ENCODE results near the gene RUSF1.
"Not testable (repeated sequence)": the region's sequence is repeated elsewhere in the genome, so short reads cannot be mapped to it uniquely, and the experiment has no call there.

RUSF1 gene

DNA sequence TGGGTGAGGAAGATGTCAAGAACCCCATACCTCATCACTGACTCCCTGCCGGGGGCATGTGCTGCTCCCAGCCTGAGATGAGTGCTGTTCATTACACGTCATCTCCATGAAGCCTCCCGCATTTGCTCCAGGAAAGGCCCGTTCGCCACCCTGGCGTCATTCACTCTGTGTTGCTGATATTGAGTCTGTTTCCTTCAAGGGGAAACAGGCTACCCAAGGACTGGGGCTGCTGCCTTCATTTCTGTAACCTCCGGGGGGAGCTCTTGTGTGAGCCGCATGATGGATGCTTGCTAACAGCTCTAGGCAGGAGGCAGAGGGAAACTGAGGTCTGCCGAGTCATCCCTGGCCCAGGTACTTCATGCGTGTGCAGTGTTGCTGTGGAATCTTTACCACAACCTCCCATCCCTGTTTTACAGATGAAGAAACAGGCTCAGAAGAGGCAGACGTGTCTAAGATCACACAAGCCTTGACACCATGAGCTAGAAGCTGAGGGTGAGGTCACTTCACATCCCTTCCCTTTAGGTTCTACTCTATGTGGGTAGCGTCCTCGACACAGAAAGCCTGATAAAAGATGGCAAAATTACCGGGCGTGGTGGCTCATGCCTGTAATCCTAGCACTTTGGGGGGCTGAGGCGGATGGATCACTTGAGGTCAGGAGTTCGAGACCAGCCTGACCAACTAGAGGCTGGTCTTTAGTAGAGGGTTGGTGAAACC lies 52.4 kb downstream of the RUSF1 start:
- DNase-seq (ENCODE audit: low spot score) = no peak
- H3K27ac ChIP-seq = peak overlapping the region in 1 of 2 donors; percentile 2
- no peak overlapping the region for H3K4me3 ChIP-seq
- TF ChIP-seq, protein P1, sequence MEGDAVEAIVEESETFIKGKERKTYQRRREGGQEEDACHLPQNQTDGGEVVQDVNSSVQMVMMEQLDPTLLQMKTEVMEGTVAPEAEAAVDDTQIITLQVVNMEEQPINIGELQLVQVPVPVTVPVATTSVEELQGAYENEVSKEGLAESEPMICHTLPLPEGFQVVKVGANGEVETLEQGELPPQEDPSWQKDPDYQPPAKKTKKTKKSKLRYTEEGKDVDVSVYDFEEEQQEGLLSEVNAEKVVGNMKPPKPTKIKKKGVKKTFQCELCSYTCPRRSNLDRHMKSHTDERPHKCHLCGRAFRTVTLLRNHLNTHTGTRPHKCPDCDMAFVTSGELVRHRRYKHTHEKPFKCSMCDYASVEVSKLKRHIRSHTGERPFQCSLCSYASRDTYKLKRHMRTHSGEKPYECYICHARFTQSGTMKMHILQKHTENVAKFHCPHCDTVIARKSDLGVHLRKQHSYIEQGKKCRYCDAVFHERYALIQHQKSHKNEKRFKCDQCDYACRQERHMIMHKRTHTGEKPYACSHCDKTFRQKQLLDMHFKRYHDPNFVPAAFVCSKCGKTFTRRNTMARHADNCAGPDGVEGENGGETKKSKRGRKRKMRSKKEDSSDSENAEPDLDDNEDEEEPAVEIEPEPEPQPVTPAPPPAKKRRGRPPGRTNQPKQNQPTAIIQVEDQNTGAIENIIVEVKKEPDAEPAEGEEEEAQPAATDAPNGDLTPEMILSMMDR (IDR thresholded peaks at IDR 0.05) = no peak

DNA sequence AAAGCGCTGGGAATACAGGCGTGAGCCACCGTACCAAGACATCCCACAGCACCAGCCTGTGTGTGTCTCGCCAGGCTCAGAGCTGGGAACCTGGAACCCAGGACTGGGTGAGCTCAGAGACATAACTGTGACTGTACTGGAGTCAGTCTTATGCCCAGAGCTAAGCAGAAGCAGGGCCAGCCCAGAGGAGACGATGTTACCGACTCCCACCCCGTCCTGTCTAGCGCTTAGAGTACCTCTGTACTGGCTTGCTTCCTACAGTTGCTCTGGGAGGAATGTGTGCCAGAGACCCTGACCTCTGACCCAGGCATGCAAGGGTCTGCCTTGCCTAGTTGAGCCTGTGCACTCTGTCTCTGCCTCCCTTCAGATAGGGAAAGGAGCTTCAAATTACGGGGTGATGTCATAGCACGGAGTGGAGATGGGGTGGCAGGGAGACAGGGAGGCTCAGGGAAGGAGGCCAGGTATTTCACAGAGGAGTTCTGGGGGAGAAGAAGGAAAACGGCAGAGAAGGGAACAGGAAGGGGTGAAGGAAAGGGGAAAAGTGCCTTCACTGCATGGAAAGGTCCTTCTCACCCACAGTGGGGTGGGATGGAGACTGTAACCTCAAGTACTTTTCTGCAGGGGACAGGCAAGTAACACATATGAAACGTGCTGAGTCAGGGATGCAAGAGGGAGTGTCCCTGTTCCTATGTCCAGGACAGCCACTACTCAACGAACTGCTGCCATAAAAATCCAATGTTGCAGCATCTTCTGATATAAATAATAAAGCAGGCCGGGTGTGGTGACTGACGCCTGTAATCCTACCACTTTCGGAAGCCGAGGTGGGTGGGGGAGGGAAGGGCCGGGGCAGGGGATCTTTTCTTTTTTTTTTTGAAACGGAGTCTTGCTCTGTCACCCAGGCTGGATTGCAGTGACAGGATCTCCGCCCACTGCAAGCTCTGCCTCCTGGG lies 54.7 kb downstream of the RUSF1 start:
- TF ChIP-seq, protein P1 (IDR thresholded peaks at IDR 0.05) = no peak
- no peak for DNase-seq (ENCODE audit: low spot score)
- peak overlapping the region; percentile 81 to 89 for H3K27ac ChIP-seq
- peak overlapping the region; percentile 42 for H3K4me3 ChIP-seq

DNA sequence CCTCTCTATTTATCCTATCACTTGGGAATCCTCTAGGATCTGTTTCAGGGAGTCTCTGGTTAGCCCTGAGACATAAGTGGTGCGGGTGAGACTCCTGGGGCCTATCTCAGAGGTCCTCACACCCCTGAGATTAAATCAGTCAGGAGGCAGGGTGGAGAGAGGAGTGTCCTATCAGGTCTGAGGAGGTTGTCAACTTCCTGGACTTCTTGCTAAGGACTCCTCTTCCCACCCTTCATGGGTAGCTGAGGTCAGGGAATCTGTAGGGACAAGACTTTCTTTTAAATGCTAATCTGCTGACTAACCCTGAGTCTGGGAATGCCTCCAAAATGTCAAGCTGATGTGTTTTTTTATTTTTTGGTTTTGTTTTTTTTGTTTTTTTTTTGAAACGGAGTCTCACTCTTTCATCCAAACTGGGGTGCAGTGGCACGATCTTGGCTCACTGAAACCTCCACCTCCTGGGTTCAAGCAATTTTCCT lies 55.5 kb downstream of the RUSF1 start:
- TF ChIP-seq, protein P1 (IDR thresholded peaks at IDR 0.05) = no peak
- DNase-seq (ENCODE audit: low spot score) = no peak
- peak overlapping the region; percentile 81 to 89 for H3K27ac ChIP-seq
- peak overlapping the region; percentile 42 for H3K4me3 ChIP-seq

GRCh38 chr16:31451681-31452351 lies 56.4 kb downstream of the RUSF1 start:
- H3K4me3 ChIP-seq = no peak overlapping the region
- DNase-seq (ENCODE audit: low spot score) = no peak
- H3K27ac ChIP-seq = peak overlapping the region in 1 of 2 donors; percentile 81
- TF ChIP-seq, protein P1 (IDR thresholded peaks at IDR 0.05) = peak; percentile 24

- TF ChIP-seq, protein P1 (IDR thresholded peaks at IDR 0.05) = no peak
- DNase-seq (ENCODE audit: low spot score) = no peak
- Histone ChIP-seq H3K27ac (no peak overlapping the region), H3K4me3 (no peak overlapping the region)
Observed at GRCh38 chr16:31451201-31451600, 57.0 kb downstream of the RUSF1 start.

- not testable (repeated sequence) for DNase-seq (ENCODE audit: low spot score); H3K4me3 ChIP-seq; H3K27ac ChIP-seq
Observed at GRCh38 chr16:31445931-31446330, 62.3 kb downstream of the RUSF1 start.

DNA sequence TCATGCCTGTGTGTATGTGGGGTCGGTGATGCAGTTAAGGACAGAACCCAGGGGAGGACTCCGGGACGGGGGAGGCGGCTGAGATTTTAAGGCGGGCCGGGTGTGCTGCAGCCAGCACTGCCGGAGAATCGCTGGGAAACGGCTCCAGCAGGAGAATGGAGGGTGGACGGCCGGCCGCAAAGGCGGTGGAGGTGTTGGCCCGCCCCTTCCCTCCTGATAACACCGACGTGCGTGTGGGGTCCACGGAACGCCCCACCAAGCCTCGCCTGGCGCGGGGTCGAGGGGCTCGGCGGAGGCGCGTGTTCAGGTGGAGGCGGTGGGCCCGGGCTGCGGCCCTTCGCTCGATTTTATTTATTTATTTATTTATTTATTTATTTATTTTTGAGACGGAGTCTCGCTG lies 66.2 kb downstream of the RUSF1 start:
- TF ChIP-seq, protein P1 (IDR thresholded peaks at IDR 0.05) = no peak
- Histone ChIP-seq H3K4me3 (peak overlapping the region; percentile 88), H3K27ac (no peak overlapping the region)
- DNase-seq (ENCODE audit: low spot score) = no peak
